Measurements from ENCODE around the gene LGALS8.
"Not testable (repeated sequence)": the region's sequence is repeated elsewhere in the genome, so short reads cannot be mapped to it uniquely, and the experiment has no call there.

DNA sequence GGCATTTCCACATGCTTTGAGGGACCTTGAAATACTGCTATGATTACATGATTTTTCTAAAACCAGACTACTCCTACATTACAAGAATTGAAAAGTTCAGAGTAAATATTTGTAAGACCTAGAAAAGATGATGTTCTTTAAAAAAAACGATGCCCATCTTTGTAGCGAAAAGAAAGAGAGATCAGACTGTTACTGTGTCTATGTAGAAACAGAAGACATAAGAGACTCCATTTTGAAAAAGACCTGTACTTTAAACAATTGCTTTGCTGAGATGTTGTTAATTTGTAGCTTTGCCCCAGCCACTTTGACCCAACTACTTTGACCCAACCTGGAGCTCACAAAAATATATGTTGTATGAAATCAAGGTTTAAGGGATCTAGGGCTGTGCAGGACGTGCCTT, 19.4 kb upstream of the LGALS8 start:
- TF ChIP-seq POLR2A, POLR2AphosphoS5, EP300 (IDR thresholded peaks at IDR 0.05): not testable (repeated sequence)
- TF ChIP-seq, protein P1, sequence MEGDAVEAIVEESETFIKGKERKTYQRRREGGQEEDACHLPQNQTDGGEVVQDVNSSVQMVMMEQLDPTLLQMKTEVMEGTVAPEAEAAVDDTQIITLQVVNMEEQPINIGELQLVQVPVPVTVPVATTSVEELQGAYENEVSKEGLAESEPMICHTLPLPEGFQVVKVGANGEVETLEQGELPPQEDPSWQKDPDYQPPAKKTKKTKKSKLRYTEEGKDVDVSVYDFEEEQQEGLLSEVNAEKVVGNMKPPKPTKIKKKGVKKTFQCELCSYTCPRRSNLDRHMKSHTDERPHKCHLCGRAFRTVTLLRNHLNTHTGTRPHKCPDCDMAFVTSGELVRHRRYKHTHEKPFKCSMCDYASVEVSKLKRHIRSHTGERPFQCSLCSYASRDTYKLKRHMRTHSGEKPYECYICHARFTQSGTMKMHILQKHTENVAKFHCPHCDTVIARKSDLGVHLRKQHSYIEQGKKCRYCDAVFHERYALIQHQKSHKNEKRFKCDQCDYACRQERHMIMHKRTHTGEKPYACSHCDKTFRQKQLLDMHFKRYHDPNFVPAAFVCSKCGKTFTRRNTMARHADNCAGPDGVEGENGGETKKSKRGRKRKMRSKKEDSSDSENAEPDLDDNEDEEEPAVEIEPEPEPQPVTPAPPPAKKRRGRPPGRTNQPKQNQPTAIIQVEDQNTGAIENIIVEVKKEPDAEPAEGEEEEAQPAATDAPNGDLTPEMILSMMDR (IDR thresholded peaks at IDR 0.05) = not testable (repeated sequence)
